GM18511 (cell line): ENCODE data around the gene SP4.

Experiments
- ATAC-seq: cut with Tn5 transposase; IDR thresholded peaks from one replicate; pipeline ENCODE4 v1.9.1; 2021; ENCODE audit warnings: mild to moderate bottlenecking, moderate library complexity; ENCODE audit not compliant: unreplicated experiment

The SP4 gene

GRCh38 chr7:21443149-21443841, 15.4 kb downstream of the SP4 start:
- no peak for ATAC-seq

GRCh38 chr7:21448974-21449373, 21.1 kb downstream of the SP4 start:
- ATAC-seq, result no peak

DNA sequence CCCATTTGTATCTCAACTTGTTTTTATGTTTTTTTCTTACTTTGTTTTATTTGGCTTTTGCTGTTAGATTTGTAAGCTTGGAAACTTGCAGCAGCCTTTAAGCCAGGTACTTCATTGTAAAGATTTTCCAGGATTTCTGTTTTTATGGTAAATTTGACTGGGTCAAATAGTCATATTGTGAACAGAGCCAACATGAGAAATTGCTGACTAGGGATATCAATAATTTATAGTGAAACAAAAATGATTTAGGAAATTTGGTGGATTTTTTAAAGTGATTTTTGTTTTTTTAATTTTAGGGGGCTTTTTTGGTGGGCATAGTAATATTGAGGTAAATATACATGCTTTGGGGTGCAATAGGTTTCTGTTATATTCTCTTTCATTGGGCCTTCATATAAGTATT, 22.2 kb downstream of the SP4 start:
- no peak for ATAC-seq

GRCh38 chr7:21450941-21451340, 23.1 kb downstream of the SP4 start:
- no peak for ATAC-seq

DNA sequence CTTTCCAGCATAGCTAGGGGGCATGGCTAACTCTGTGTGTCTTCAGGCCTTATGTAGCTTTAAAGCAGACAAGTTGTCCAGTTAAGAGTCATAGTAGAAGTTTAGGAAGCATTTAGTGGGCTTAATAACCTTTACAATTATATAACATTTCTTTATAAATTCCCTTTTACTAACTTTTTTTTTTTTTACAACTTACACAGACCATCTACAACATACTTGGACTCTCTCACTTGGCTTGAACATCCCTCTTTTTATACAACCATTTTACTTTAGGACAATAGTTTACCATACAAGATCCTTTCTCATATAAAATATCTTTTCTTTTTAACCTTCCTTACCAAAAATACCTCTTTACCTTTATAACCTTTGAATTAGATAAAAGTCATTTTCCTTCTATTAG, 26.3 kb downstream of the SP4 start:
- no peak for ATAC-seq

GRCh38 chr7:21454906-21455305, 27.0 kb downstream of the SP4 start:
- ATAC-seq, result no peak

DNA sequence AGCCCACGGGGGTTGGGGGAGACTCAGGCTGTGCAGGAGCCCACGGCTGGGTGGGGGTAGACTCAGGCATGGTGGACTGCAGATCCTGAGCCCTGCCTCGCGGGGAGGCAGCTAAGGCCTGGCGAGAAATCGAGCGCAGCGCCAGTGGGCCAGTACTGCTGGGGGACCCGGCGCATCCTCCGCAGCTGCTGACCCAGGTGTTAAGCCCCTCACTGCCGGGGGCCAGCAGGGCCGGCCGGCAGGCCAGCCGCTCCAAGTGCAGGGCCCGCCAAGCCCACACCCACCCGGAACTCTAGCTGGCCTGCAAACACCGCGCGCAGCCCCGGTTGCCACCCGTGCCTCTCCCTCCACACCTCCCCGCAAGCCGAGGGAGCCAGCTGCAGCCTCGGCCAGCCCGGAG, 33.4 kb downstream of the SP4 start:
- no peak for ATAC-seq

DNA sequence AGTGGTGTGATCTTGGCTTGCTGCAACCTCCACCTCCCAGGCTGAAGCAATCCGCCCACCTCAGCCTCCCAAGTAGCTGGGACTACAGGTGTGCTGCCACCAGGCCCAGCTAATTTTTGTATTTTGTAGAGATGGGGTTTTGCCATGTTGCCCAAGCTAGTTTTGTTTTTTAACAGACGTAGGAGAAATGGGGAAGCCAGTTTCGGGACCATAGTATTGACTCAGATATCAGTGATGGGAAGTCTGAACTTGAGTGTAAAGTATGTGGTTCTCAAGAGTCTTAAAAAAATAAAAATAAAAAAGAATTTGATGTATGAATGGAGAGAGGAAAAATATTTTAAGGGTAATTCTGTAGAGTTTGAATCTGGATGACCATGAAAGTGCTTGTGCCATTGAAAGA, 34.2 kb downstream of the SP4 start:
- ATAC-seq, result no peak

DNA sequence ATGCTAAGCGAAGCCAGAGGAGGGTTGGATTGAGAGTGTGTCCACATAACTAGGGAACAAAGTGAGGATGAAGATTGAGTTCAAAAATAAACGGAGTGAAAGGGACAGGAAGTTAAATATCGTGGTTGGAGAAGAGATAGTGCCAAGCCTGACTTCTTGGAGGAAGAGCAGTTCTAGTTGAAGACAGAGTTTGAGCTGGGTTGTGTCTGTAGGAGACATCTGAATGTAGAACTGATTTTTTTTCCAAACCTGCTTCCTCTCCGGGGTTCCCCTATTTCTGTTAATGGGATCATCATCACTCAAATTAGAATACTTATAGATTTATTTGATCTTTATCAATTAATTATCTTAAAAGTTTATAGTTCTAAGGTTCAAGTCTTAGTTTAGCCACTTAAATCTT, 35.6 kb downstream of the SP4 start:
- no peak for ATAC-seq

- ATAC-seq, result no peak
Observed at GRCh38 chr7:21468969-21469368, 41.1 kb downstream of the SP4 start.

DNA sequence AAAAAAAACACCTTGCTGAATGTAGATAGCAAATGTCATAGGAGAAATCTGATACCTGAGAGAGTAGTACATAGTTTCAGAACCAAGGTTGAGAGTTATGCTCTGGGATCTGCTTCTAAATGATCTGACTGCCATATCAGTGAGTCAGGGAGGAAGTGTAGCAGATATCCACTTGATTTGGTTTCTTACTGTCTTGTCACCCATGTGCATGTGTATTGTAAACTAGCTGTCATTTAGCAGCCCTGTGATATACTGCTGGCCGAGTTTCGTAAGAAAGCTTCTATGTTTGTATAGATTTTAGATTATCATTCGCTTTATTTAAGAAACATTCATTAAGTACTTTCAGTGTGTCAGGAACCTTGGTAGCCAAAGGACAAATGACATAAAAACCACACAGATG, 42.0 kb downstream of the SP4 start:
- ATAC-seq, result no peak

- ATAC-seq, result no peak
Observed at GRCh38 chr7:21472029-21472428, 44.1 kb downstream of the SP4 start.

DNA sequence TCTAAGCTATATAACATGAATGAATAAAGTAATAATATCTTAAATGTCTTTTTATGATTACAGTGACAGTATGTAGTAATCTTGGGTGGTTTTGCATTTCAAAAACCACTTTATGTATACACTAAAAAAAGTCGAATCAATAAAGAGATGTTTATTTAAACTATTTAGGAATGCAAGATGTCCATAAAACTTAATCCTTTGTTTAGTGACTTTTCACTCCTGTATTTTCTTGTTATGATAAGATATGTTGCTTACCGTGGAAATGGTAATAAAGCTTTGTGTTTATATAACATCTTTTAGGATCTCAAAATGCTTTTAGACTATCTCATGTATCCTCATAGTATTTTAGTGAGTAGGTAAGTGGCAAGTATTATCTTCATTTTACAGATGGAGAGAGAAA, 48.5 kb downstream of the SP4 start:
- no peak for ATAC-seq

DNA sequence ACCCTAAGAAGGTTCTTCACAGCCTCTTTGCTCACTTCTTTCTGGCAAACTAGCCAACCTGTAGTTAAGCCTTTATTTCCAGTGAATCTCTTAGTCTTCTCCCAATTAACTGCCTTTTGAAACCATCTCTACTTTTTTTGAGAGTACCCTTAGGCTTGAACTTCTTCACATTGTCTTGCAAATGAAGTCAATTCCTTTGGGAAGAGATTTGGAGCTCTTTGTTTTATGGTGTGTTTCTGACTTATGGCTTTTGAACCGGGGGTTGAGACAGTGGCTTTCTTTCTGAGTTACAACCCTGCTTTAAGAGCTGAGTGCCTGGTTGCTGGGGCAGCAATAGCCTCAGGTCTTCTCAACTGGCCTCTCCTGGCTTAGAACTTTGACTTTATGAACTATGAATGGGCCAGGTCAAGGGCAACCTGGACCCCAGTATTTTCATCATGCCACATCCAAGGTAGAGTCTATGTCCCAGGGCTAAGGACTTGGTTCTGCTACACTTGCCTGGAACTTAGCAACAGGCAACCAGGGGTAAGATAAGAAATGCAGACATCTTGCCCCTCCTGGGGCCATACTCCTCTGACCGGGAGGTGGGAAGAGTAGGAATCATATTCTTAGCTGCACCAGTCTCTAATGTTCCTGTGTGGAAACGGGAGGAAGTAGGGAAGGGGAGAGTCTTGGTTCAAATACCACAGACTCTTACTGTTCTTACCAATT, 53.0 kb downstream of the SP4 start:
- ATAC-seq, result no peak

DNA sequence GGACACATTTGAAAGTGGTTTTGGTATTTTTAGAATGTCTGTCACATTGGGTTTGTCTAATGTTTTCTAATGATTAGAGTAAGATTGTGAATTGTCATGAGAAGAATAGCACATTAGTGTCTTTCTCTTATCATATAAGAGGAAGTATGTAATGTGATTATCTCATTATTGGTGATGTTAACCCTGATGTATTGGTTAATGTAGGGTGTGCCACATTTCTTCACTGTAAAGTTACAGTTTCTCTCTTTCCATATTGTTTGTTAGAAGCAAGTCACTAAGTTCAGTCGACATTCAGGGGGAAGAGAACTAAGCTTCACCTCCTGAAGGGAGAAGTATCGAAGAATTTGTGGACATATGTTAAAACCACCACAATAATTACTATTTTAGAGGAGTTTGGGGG, 58.6 kb downstream of the SP4 start:
- ATAC-seq, result no peak

DNA sequence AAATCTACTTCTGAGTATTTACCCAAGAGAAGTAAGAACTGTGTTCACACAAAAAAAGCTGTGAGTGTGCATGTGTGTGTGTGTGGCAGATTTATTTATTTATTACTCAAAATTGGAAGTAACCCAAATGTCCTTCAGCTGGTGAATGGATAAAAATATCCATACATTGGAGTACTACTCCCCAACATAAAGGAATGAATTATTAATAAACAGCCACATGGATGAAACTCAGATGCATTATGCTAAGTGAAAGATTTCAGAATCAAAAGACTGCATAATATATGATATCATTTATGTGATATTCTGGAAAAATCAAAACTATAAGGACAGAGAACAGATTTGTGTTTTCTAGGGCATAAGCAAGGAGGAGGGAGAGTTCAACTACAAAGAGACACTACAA, 67.8 kb downstream of the SP4 start:
- no peak for ATAC-seq

DNA sequence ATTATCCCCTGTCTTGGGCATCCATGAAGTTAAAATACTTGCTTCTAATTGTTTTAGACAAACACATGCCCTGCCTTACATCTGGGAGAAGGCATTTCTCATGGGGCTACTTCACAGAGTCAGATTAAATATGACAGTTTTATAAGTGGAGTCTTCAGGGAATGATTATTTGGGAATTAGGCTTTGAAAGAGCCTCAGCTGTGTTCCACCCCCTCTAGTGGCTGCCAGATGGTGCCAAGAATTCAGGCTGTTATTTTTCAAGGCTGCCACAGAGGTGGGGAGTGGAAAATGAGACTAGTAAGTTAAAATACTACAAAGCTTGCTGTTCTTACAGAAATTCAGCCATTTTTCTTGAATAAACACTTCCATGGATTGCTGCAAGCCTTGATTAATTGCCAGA, 69.2 kb downstream of the SP4 start:
- ATAC-seq, result no peak

DNA sequence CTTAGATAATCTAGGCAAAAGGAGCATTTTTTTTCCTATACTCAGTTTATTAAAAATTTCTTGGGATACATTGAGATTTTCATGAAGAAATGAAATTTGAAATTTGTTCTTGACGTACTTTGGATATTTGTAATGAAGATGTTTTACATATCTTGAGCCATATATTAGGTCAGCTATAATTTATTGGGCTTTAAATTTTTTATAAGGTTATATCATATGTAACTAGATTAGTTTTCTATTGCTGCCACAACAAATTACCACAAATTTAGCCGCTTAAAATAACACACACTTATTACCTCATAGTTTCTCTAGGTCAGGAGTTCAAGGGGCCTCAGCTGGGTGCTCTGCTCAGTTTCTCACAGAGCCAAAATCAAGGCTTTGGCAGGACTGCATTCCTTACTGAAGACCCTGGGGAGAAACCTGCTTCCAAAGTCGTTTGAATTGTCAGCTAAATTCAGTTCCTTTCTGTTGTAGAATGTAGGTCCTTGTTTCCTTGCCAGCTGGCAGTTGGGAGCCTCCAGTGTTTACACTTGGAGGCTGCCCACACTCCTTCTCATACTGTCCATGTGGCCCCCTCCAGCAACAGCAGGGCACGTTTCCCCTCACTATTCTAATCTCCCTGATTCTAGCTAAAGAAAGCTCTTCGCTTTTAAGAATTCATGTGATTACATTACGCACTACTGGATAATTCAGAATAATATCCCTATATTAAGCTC, 72.4 kb downstream of the SP4 start:
- no peak for ATAC-seq

GRCh38 chr7:21504021-21504420, 76.1 kb downstream of the SP4 start:
- no peak for ATAC-seq

DNA sequence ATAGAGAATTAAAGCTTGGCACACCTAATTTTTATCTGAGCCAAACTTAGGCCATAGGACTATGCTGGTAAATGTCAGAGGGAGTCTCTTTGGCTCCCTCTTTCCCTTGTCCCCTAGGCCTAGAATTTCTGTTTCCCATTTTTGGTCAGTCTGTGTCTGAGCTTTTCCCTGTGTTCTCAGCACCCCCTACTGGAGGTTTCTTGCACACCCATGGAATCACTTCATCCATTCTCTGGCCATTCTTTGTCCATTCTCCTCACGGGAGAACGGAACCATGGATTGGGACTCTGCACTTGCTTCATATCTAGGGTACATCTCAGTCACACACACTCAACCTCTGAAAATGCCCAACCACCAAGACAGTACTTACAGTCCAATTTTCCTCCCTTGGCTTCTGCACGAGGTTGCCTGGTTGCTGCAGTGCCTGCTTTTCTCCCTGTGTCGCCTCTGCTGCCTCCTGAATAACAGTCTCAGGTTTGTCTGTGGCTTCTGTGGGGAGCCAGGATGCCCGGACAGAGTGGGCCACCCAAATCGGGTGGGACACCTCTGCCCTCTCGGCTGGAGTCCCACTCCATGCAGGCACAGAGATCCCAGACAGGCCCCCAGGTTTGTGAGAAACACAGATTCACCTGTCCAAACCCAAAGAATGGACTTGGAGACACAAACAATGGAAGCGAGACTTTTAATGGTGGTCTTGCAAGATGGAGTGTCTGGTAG, 79.9 kb downstream of the SP4 start:
- no peak for ATAC-seq

DNA sequence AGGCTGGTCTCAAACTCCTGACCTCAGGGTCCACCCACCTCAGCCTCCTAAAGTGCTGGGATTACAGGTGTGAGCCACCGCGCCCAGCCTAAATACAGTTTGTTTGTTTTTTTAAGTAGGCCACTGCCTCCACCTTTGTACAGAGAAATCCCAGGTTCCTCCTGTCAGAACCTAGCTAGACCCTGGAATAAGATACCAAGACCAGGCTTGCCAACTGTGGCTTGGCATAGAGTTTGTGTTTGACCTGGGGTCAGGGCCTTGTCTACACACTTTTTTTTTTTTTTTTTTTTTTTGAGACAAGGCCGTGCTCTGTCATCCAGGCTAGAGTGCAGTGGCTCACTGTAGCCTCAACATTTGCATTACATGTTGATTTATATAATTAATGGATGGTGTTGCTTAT, 80.7 kb downstream of the SP4 start:
- ATAC-seq, result no peak

DNA sequence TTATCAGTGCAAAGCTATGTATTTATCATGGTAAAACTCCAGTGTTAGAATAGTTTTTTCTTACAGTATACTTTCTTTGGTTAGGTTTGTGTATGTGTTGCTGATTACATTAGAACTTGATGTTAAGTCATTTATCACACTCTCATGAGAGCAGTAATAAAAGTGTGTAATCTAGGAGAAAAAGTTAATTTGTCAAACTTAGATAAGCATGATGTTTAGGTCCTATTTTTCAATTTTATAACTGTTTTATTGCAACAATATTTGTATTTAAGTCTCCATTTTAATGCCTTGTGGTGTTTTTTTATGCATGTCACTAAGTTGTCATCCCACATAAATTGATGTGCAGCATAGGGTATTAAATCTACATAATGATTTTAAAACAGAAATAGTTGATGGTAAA, 86.2 kb downstream of the SP4 start:
- no peak for ATAC-seq
